ENCODE measurements around the gene TTC21A.

TTC21A gene

GRCh38 chr3:39094851-39095677, 12.4 kb upstream of the TTC21A start:
- no peaks in the 10 kb centered on the region for H3K9me3 ChIP-seq (ENCODE audit: control insufficient read depth, insufficient read depth, low read depth, low read length)
- POLR2A ChIA-PET = no interaction called here
- H3K4me3 ChIP-seq (ENCODE audit: low read depth, low read length) = no peak overlapping the region
- no peaks in the 10 kb centered on the region for H3K4me1 ChIP-seq (ENCODE audit: control insufficient read depth, insufficient read depth, low read length)
- TF ChIP-seq ZNF16 (tag by site-specific recombination; IDR thresholded peaks at IDR 0.05; ENCODE audit: low read depth) = no peak
- no peak for TF ChIP-seq ZNF600 (tag by site-specific recombination; IDR thresholded peaks at IDR 0.05)
- TF ChIP-seq ZNF311 (tag by site-specific recombination; IDR thresholded peaks at IDR 0.05; ENCODE audit: borderline replicate concordance) = no peak
- TF ChIP-seq ZNF157 (tag by site-specific recombination; IDR thresholded peaks at IDR 0.05) = no peak
- no peak for TF ChIP-seq ZNF558 (tag by site-specific recombination; IDR thresholded peaks at IDR 0.05)
- no peak for TF ChIP-seq ZNF354C (tag by site-specific recombination; IDR thresholded peaks at IDR 0.05; ENCODE audit: borderline replicate concordance, low read depth)
- no peak for TF ChIP-seq ZNF148 (tag by site-specific recombination; IDR thresholded peaks at IDR 0.05; ENCODE audit: borderline replicate concordance)
- TF ChIP-seq ZNF132 (tag by site-specific recombination; IDR thresholded peaks at IDR 0.05; ENCODE audit: borderline replicate concordance) = no peak
- TF ChIP-seq SCRT2 (tag by site-specific recombination; IDR thresholded peaks at IDR 0.05) = no peak
- TF ChIP-seq ZNF221 (tag by site-specific recombination; IDR thresholded peaks at IDR 0.05; ENCODE audit: borderline replicate concordance) = no peak
- no peak for TF ChIP-seq ZNF670 (tag by site-specific recombination; IDR thresholded peaks at IDR 0.05; ENCODE audit: low read depth)
- no peak for TF ChIP-seq ZNF362 (tag by site-specific recombination; IDR thresholded peaks at IDR 0.05)
- TF ChIP-seq ZNF121 (tag by site-specific recombination; IDR thresholded peaks at IDR 0.05) = no peak
- no peak for TF ChIP-seq PRDM2 (tag by site-specific recombination; IDR thresholded peaks at IDR 0.05; ENCODE audit: borderline replicate concordance)
- no peak for TF ChIP-seq ZNF146 (tag by site-specific recombination; IDR thresholded peaks at IDR 0.05)
- no peak for TF ChIP-seq ZNF391 (tag by site-specific recombination; IDR thresholded peaks at IDR 0.05; ENCODE audit: borderline replicate concordance, low read depth)
- no peak for TF ChIP-seq ZNF585B (tag by site-specific recombination; IDR thresholded peaks at IDR 0.05)
- no peak for TF ChIP-seq ZBTB20 (tag by site-specific recombination; IDR thresholded peaks at IDR 0.05)
- no peak for TF ChIP-seq ZNF621 (tag by site-specific recombination; IDR thresholded peaks at IDR 0.05)
- no peak for TF ChIP-seq ZNF18 (tag by site-specific recombination; IDR thresholded peaks at IDR 0.05)
- CTCF ChIA-PET = no interaction called here
- peaks cover 4 to 94% of the 10 kb centered on the region in 2 experiments for H3K36me3 ChIP-seq (ENCODE audit: control insufficient read depth in 2 of 2, insufficient read depth in 1 of 2, low read length in 2 of 2)
- H3K27ac ChIP-seq (ENCODE audit: extremely low read depth, low read depth, low read length) = no peak overlapping the region
